Measurements from ENCODE around the gene NCKAP5.

- TF ChIP-seq BHLHE40 (IDR thresholded peaks at IDR 0.05; ENCODE audit: borderline replicate concordance) (no peak), NFRKB (IDR thresholded peaks at IDR 0.05) (no peak), FOXA1 (IDR thresholded peaks at IDR 0.05) (no peak), ARNT (IDR thresholded peaks at IDR 0.05) (no peak), FOXK2 (IDR thresholded peaks at IDR 0.05) (no peak), TARDBP (IDR thresholded peaks at IDR 0.05) (no peak), ZNF384 (IDR thresholded peaks at IDR 0.05) (no peak), SP1 (IDR thresholded peaks at IDR 0.05) (no peak)
Observed at GRCh38 chr2:133377599-133377998, 190.7 kb downstream of the NCKAP5 start.

Data from HEK293T (cell line).